GM12878 (cell line): ENCODE measurements around the gene CHAC1.

ENCODE experiments used
- CTCF ChIP-seq, 3 experiments: IDR thresholded peaks in 2 of 3; conservative IDR thresholded peaks in 1 of 3; 2 replicates each; pipeline ENCODE4 v1.5.1; 2011; ENCODE audit warnings: low read depth in 3 of 3, low read length in 3 of 3, mild to moderate bottlenecking in 3 of 3, control low read depth in 2 of 3, moderate library complexity in 2 of 3, inconsistent platforms in 1 of 3, mixed read lengths in 1 of 3; ENCODE audit not compliant: control insufficient read depth in 2 of 3, insufficient read depth in 1 of 3; ENCODE audit errors: extremely low read depth in 1 of 3
- EZH2 ChIP-seq: IDR thresholded peaks from 2 replicates; pipeline ENCODE4 v1.6.1; 2012; ENCODE audit warnings: low read depth, mild to moderate bottlenecking, control low read depth, inconsistent platforms, low read length, borderline replicate concordance; ENCODE audit not compliant: control insufficient read depth
- IKZF1 ChIP-seq: fragments of 450-650 bp; conservative IDR thresholded peaks from 2 replicates; pipeline ENCODE4 v1.6.1; 2017; ENCODE audit warnings: antibody characterized with exemption, mild to moderate bottlenecking
- JUNB ChIP-seq: IDR thresholded peaks from 2 replicates; pipeline ENCODE4 v1.6.1; 2016; ENCODE audit warnings: antibody characterized with exemption, mild to moderate bottlenecking
- NKRF ChIP-seq: fragments of 450-650 bp; conservative IDR thresholded peaks from 2 replicates; pipeline ENCODE4 v1.6.1; 2017; ENCODE audit warnings: mild to moderate bottlenecking, moderate library complexity
- RFX5 ChIP-seq: IDR thresholded peaks from 2 replicates; pipeline ENCODE4 v1.6.1; 2011; ENCODE audit warnings: low read depth, low read length, improper control_type of control experiment
- SIN3A ChIP-seq: IDR thresholded peaks from 2 replicates; pipeline ENCODE4 v1.6.1; 2012; ENCODE audit warnings: low read depth, low read length, improper control_type of control experiment

- TF ChIP-seq NKRF (no peak), CTCF (IDR thresholded peaks at IDR 0.05 in 2 of 3, conservative IDR thresholded peaks at IDR 0.05 in 1 of 3; ENCODE audit: control insufficient read depth in 2 of 3, extremely low read depth in 1 of 3, insufficient read depth in 1 of 3, low read depth in 3 of 3, low read length in 3 of 3) (no peak), RFX5 (no peak), JUNB (no peak), IKZF1 (no peak), EZH2 (no peak), SIN3A (no peak)
Observed at GRCh38 chr15:40908095-40908494, 45.2 kb upstream of the CHAC1 start.
